Vagina (tissue), 2 donors: ENCODE results near the gene ZNF445.

ENCODE experiments used
- POLR2A ChIP-seq, 2 donors: fragments of 450-650 bp; IDR thresholded peaks; one replicate each; pipeline ENCODE4 v1.6.1; 2017; ENCODE audit warnings: antibody characterized with exemption in 2 of 2, mild to moderate bottlenecking in 2 of 2, moderate library complexity in 2 of 2
- TF ChIP-seq, protein P1 (sequence below), 3 experiments: fragments of 450-650 bp in 2 of 3; fragments of 200-600 bp in 1 of 3; sonication (generic) in 1 of 3; IDR thresholded peaks; one replicate each; pipeline ENCODE4 v1.5.1; 2017 to 2019; ENCODE audit warnings: antibody characterized with exemption in 3 of 3, mild to moderate bottlenecking in 2 of 3, moderate library complexity in 2 of 3

DNA sequence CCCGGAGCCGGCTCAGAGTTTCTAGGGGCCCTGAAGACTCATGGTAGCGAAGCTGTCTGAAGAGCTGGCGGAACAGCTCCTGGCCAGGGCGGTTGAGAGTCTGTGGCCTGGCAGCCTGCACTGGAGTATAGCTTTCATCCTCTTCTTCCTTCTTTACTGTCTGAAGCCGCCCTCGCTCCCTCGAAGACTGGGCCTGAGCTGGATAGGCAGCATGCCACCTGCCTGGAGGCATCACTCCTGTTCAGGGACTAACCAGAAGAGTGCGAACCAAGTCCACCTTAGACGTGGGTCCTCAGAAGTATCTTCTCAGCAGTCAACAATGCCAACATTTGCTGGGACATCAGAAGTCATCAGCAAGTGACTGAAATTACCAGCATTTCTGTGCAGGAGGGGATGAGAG lies 22.2 kb downstream of the ZNF445 start:
- TF ChIP-seq, protein P1, sequence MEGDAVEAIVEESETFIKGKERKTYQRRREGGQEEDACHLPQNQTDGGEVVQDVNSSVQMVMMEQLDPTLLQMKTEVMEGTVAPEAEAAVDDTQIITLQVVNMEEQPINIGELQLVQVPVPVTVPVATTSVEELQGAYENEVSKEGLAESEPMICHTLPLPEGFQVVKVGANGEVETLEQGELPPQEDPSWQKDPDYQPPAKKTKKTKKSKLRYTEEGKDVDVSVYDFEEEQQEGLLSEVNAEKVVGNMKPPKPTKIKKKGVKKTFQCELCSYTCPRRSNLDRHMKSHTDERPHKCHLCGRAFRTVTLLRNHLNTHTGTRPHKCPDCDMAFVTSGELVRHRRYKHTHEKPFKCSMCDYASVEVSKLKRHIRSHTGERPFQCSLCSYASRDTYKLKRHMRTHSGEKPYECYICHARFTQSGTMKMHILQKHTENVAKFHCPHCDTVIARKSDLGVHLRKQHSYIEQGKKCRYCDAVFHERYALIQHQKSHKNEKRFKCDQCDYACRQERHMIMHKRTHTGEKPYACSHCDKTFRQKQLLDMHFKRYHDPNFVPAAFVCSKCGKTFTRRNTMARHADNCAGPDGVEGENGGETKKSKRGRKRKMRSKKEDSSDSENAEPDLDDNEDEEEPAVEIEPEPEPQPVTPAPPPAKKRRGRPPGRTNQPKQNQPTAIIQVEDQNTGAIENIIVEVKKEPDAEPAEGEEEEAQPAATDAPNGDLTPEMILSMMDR (IDR thresholded peaks at IDR 0.05) = no peak
- no peak for TF ChIP-seq POLR2A (IDR thresholded peaks at IDR 0.05)
